Right cardiac atrium (tissue), 5 donors: ENCODE measurements around the gene GRAMD4. TPM values are rescaled to one million over a fixed set of nuclear protein-coding genes. Genes with fewer than 3 reads are reported as not detected.

Source experiments
- ATAC-seq, 2 donors: fragments of 200-7000 bp; cut with Tn5 transposase; one replicate each; pipeline versions ENCODE4 v1.8.0 to v1.9.1; 2020; ENCODE audit warnings: moderate library complexity in 2 of 2, mild to moderate bottlenecking in 1 of 2
- DNase-seq, 3 donors: peaks; one replicate each; pipeline ENCODE4 v3.0.0-alpha.2; 2020
- H3K27ac ChIP-seq: one replicate; pipeline ENCODE4 v1.5.1; 2013; ENCODE audit warnings: mild to moderate bottlenecking, low read length, control low read depth, moderate library complexity
- H3K27me3 ChIP-seq: one replicate; pipeline ENCODE4 v1.6.1; 2013; ENCODE audit not compliant: control insufficient read depth, insufficient read depth
- H3K4me1 ChIP-seq: one replicate; pipeline ENCODE4 v1.6.1; 2013; ENCODE audit warnings: low read length; ENCODE audit not compliant: control insufficient read depth, insufficient read depth
- H3K4me3 ChIP-seq: one replicate; pipeline ENCODE4 v1.5.1; 2013; ENCODE audit warnings: low read length, control low read depth
- H3K9me3 ChIP-seq: one replicate; pipeline ENCODE4 v1.6.1; 2013; ENCODE audit warnings: low read length; ENCODE audit not compliant: control insufficient read depth
- WGBS: extraction: QIAGEN DNeasy Blood & Tissue Kit; methylation state at CpG from one replicate; pipeline ENCODE4 v1.1.7; 2013; 5-methylcytosine and 5-hydroxymethylcytosine counted together
- intact Hi-C, 4 donors: fragments of 100-400 bp; cut with DNase I; formaldehyde crosslinking; loops; one replicate each; pipeline versions ENCODE4 v1.11.0 to v1.14.0; 2022 to 2023
- polyA plus RNA-seq: library from polyadenylated mRNA; stranded (reverse); fragments of 200-250 nt; gene quantifications from one replicate; pipeline ENCODE4 v1.2.3, GENCODE V29; 2013
- total RNA-seq, 4 donors: library from RNA; stranded (reverse); fragmentation: NEBNext Ultra II Directional; extraction: Animal tissue kit (Norgen Biotek cat#: 25700); gene quantifications; one replicate each; pipeline ENCODE4 v1.2.1, GENCODE V29; 2021
- donor health status: healthy with polysubstance abuse.
- donor health status: DM: no; HTN: yes; CAD: no.
- donor health status: DM: no; HTN: no; CAD: no.
- donor health status: DM: no; HTN: yes; CAD: no; lungs with severe emphysema.
- donor health status: DM: yes; HTN: yes; CAD: no.

The GRAMD4 gene
- total and polyA plus RNA-seq, 5 donors, result 31.6 to 106 (median 81.5) TPM

DNA sequence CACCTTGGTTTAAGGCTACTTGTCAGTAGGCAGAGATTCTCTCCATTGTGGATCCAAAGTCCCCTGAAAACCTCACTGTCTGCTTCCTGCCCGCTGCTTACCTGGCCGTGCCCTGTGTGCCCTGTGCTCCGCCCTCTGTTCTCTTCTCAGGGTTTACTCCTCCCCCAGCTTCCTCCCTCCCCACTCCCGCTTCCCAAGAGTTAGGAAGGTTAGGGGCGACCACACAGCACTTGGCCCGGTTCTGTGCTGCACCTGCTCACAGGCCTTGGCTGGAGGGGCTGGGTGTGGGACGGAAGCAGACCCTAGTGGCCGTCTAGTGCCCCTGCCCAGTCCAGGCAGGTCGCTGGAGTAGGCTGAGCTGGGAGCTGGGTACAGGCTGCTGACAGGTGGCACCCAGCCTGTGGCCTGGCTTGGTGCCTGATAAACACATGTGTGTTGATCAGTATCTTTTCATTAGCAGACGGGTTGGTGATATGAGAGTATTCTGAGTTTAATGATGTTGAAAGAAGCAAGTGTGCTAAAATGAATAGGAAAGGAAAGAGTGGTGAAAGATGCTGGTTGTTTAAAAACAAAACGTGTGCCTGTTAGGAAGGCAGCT, 40.5 kb downstream of the GRAMD4 start:
- peak overlapping the region; percentile 18 for H3K27ac ChIP-seq

DNA sequence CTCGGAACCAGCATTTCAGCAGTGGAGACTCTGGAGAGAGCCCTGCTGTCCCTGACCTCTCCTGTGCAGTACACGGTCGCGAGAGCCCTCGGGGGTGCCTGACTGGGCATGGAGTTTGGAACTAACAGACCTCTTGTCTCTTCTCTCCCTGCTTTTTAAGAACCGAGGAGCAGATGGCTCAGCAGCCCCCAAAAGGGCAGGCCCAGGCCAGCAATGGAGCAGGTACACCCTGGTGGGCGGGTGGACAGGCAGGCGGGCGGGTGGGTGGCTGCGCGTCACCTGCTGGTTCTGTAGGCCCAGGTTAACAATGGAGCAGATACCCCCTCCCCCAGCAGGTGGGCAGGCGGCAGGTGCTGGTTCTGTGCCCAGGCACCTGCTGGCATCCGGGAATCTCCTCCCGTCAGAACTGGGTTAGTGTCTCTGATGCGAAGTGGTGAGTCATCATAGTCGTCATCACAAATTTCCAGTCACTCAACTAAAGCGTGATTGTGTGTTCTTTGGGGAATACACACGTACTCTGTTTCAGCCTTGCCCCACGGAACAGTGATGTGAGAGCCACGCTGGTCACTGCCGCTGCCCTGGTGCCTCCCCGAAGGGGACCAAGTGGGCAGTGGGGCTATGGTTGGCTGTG, 41.1 kb downstream of the GRAMD4 start:
- H3K27me3 ChIP-seq, result no peaks in the 10 kb centered on the region
- peak in 1 of 2 donors; percentile 51 for ATAC-seq
- intact Hi-C loops, result no loop called here
- no peaks in the 10 kb centered on the region for H3K9me3 ChIP-seq
- H3K4me3 ChIP-seq, result no peak overlapping the region
- peak overlapping the region; percentile 16 for H3K27ac ChIP-seq
- peak; percentile 40 to 53 (median 42) for DNase-seq
- no peaks in the 10 kb centered on the region for H3K4me1 ChIP-seq
- 72% methylated on average over 22 of the region's 22 CpGs for WGBS

More for the DNA sequence above, 40.5 kb downstream of the GRAMD4 start:
- H3K4me1 ChIP-seq, result no peaks in the 10 kb centered on the region
- peak; percentile 16 to 47 (median 45) for DNase-seq
- H3K27me3 ChIP-seq, result no peaks in the 10 kb centered on the region
- no peak for ATAC-seq
- 56% methylated on average over 11 of the region's 11 CpGs for WGBS
- H3K4me3 ChIP-seq, result no peak overlapping the region
- intact Hi-C loops, result no loop called here
- no peaks in the 10 kb centered on the region for H3K9me3 ChIP-seq

DNA sequence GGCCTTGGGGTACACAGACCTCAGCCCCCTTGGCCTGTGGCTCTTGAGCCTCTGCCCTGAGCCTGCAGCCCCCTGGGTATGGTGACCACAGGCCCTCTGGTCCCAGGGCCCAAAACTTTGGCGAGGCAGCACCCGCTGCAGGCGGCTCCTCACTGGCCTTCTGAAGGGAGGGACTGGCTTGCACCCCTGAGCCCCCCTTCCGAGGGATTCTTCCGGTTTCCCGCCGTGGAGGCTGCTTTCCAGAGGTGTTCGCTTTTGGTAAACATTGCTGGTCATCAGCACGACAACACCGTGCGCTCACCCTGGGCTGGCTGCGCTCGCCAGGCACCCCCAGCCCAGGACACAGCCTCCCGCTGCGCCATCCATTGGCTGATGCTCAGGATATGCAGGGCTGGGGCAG, 42.0 kb downstream of the GRAMD4 start:
- Histone ChIP-seq H3K4me1 (no peaks in the 10 kb centered on the region), H3K27ac (no peak overlapping the region)
- WGBS, result 86% methylated on average over 15 of the region's 15 CpGs

DNA sequence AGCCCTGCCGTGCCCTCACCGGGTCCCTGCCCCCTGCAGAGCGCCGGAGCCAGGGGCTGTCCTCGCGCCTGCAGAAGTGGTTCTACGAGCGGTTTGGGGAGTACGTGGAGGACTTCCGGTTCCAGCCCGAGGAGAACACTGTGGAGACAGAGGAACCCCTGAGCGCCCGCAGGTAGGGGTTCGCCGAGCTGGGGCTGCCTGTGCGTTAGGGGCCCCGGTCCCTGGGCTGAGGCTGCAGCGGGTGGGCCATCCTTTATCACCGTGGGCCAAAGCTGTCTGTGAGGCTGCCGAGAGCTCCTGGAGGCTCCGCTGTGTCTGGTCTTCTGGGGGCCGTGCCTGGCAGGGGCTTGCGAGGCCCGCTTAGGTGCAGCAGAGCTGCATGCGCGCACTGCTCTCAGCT, 42.8 kb downstream of the GRAMD4 start:
- H3K27me3 ChIP-seq, result no peaks in the 10 kb centered on the region
- no peak overlapping the region for H3K4me3 ChIP-seq
- ATAC-seq (no peak), DNase-seq (peak in 2 of 3 donors; percentile 11 to 51)
- intact Hi-C loops, result no loop called here
- no peaks in the 10 kb centered on the region for H3K4me1 ChIP-seq
- no peak overlapping the region for H3K27ac ChIP-seq
- no peaks in the 10 kb centered on the region for H3K9me3 ChIP-seq
- WGBS, result 86% methylated on average over 26 of the region's 26 CpGs

More for the DNA sequence above, 42.0 kb downstream of the GRAMD4 start:
- ATAC-seq (no peak), DNase-seq (peak in 2 of 3 donors; percentile 11 to 46)
- intact Hi-C loops, result no loop called here
- Histone ChIP-seq H3K4me3 (no peak overlapping the region), H3K27me3 (no peaks in the 10 kb centered on the region), H3K9me3 (no peaks in the 10 kb centered on the region)

DNA sequence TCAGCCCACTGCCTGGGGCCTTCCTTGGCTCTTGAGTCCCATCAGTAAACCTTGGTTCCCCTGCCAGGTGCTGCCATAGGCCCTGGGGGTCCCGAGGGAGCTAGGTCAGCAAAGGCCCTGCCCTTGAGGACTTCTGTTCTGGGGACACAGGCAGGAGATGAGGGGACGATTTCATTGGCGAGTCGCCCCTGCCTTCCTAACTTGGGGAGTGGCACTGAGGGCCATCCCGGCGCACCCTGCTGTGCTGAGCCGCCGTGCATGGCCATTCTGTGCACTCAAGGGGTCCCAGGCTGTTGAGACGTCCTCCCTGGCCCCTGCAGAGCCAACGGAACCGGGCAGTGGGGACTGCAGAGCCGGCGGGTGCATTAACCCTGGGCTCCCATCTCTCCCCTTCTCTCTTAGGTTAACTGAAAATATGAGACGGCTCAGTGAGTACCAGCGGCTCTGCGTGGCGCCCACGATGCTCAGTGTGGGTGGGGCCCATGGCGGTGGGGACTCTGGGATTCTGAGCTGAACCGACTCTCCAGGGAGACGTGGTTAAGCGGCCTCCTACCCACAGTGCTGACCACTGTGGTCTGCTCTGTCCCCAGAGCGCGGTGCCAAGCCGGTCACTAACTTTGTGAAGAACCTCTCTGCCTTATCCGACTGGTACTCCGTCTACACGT, 43.4 kb downstream of the GRAMD4 start:
- WGBS, result 91% methylated on average over 28 of the region's 28 CpGs
- no peak for ATAC-seq

DNA sequence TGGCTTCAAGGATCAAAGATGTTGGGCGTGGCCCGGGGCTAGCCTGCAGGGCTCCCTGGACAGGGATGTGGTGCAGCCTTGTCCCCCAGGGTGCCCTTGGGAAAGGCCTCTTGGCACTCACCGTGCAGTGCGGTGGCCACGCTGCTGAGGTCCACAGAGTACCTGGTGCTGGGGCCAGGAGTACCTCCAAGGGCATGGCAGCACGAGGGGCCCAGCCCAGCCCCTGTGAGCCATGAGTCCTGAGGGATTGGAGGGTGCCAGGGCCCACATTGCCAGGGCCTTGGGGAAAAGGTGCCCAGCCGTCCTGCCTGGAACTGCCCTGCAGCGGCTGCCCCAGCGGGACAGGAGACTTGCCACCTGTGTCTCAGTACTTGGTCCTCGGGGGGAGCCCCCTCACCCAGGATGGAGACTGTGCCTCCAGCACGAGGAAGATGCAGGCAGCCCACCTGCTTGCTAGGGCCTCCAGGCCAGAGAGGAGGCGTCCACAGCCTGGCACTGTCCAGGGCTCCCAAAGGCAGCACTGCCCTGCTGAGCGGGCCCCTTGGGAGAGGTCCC, 44.2 kb downstream of the GRAMD4 start:
- ATAC-seq (no peak), DNase-seq (peak; percentile 10 to 50 (median 48))
- H3K27me3 ChIP-seq, result no peaks in the 10 kb centered on the region
- intact Hi-C loops, result no loop called here
- H3K4me1 ChIP-seq, result no peaks in the 10 kb centered on the region
- no peak overlapping the region for H3K4me3 ChIP-seq
- H3K27ac ChIP-seq, result no peak overlapping the region
- H3K9me3 ChIP-seq, result no peaks in the 10 kb centered on the region
- 91% methylated on average over 13 of the region's 13 CpGs for WGBS

More for the DNA sequence above, 43.4 kb downstream of the GRAMD4 start:
- no peak overlapping the region for H3K27ac ChIP-seq
- intact Hi-C loops, result no loop called here
- DNase-seq, result peak; percentile 12 to 57 (median 33)
- H3K27me3 ChIP-seq, result no peaks in the 10 kb centered on the region
- H3K4me1 ChIP-seq, result no peaks in the 10 kb centered on the region
- H3K9me3 ChIP-seq, result no peaks in the 10 kb centered on the region
- H3K4me3 ChIP-seq, result no peak overlapping the region

DNA sequence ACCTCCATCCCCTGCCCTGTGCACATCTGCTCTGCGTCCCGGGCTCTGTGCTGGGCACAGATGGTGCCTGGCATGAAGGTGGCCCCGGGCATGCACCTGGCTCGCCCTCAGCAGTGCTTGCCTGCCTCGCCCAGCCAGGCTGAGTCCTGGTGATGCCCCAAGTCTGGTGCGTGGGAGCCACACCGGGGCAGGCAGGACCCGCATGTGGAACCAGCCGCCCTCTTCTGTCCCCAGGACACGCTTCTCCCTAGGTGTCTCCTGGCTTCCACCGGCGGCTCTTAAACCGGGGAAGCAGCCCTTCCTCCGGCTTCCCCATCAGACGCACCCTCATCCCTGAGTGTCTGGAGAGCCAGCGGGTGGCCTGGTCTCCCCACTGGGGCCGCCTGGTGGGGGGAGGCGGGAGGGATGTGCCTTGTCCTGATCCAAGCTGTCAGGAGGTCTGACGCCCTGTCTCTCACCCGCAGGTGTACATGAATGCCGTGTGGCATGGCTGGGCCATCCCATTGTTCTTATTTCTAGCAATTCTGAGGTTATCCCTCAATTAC, 45.0 kb downstream of the GRAMD4 start:
- Histone ChIP-seq H3K27me3 (no peaks in the 10 kb centered on the region), H3K27ac (no peak overlapping the region), H3K9me3 (no peaks in the 10 kb centered on the region), H3K4me3 (no peak overlapping the region), H3K4me1 (no peaks in the 10 kb centered on the region)
- ATAC-seq, result no peak
- intact Hi-C loops, result loop anchor here in 1 of 4 donors (5.0 kb wide), 1 partner anchor 103 kb away; no protein-coding TSS in a partner anchor
- 95% methylated on average over 21 of the region's 21 CpGs for WGBS
- peak; percentile 21 to 77 (median 38) for DNase-seq

DNA sequence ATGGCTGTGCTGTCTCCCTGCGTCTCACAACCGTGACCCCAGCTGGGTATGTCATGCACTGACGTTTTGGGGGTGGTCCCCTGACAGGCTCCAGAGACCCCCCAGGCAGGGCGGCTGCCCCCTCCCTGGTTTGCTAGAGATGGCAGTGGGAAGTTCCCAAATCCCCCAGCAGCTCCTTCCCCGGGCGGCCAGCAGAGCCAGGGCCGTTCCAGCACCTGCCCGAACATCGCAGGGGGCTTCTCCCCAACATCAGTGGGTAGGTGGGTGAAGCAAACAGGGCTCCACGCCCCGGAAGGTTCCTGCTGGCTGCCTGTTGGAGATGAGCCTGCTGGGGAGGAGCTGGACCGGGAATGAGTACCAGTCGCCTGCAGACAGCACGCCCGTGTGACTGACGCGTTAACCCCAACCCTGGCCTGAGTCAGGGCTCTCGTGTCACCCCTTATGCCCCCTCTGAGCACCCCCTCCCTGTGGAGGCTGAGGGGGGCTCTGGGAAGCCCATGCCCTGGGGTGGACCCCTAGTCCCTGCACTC, 45.6 kb downstream of the GRAMD4 start:
- WGBS, result 95% methylated on average over 18 of the region's 18 CpGs
- Histone ChIP-seq H3K9me3 (no peaks in the 10 kb centered on the region), H3K27ac (no peak overlapping the region), H3K4me3 (no peak overlapping the region), H3K4me1 (no peaks in the 10 kb centered on the region), H3K27me3 (no peaks in the 10 kb centered on the region)
- intact Hi-C loops, result loop anchor here in 1 of 4 donors (5.0 kb wide), 1 partner anchor 104 kb away; no protein-coding TSS in a partner anchor
- peak; percentile 10 to 47 (median 22) for DNase-seq
- ATAC-seq, result no peak

DNA sequence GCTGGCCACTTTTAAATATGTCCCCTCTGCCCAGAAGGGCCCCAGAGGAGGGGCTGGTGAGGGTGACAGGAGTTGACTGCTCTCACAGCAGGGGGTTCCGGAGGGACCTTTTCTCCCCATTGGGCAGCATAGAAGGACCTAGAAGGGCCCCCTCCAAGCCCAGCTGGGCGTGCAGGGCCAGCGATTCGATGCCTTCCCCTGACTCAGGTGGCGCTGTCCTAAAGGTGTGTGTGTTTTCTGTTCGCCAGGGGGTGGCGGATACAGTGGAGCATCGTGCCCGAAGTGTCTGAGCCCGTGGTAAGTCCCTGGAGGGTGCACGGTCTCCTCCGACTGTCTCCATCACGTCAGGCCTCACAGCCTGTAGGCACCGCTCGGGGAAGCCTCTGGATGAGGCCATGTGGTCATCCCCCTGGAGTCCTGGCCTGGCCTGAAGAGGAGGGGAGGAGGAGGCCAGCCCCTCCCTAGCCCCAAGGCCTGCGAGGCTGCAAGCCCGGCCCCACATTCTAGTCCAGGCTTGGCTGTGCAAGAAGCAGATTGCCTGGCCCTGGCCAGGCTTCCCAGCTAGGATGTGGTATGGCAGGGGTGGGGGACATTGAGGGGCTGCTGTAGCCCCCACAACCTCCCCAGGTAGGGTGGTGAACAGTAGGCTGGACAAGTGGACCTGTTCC, 46.5 kb downstream of the GRAMD4 start:
- Histone ChIP-seq H3K27me3 (no peaks in the 10 kb centered on the region), H3K27ac (no peak overlapping the region), H3K4me3 (no peak overlapping the region), H3K9me3 (no peaks in the 10 kb centered on the region), H3K4me1 (no peaks in the 10 kb centered on the region)
- 96% methylated on average over 17 of the region's 17 CpGs for WGBS
- no peak for ATAC-seq
- peak; percentile 9 to 43 (median 25) for DNase-seq
- intact Hi-C loops, result loop anchor here in 1 of 4 donors (5.0 kb wide), 1 partner anchor 104 kb away; no protein-coding TSS in a partner anchor

DNA sequence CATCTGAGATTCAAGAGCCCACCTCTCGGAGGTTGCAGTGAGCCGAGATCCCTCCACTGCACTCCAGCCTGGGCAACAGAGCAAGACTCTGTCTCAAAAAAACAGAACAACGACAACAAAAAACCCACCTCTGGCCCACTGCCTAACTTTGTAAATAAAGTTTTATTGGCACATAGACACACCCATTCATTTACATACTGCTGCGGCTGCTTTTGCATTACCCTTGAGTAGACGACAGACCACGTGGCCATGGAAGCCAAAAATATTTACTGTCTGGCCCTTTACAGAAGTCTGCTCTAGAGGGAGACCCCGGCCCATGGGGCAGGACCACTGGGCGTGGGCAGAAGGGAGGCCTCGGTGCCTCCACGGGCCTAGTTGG, 47.0 kb downstream of the GRAMD4 start:
- H3K27ac ChIP-seq, result no peak overlapping the region
- no peak overlapping the region for H3K4me3 ChIP-seq
- no peak for ATAC-seq
- H3K4me1 ChIP-seq, result no peaks in the 10 kb centered on the region
- DNase-seq, result no peak
- H3K27me3 ChIP-seq, result no peaks in the 10 kb centered on the region
- intact Hi-C loops, result loop anchor here in 1 of 4 donors (5.0 kb wide), 1 partner anchor 105 kb away; no protein-coding TSS in a partner anchor
- no peaks in the 10 kb centered on the region for H3K9me3 ChIP-seq
- WGBS, result 94% methylated on average over 10 of the region's 10 CpGs
